Hair follicle dermal papilla cell (primary cell): ENCODE results near the gene PRTN3. TPM values are rescaled to one million over a fixed set of nuclear protein-coding genes. Genes with fewer than 3 reads are reported as not detected.
A peak's percentile ranks its signal among the peaks of the same experiment; 100 is the strongest.

ENCODE experiments used
- small RNA-seq: library from RNA; depleted of rRNA; stranded (forward); fragments of <200 nt; gene quantifications from one replicate; pipeline ENCODE3, GENCODE V24; 2012
- total RNA-seq: library from RNA; depleted of rRNA; stranded (reverse); fragments of >200 nt; gene quantifications from 2 replicates; pipeline ENCODE4 v1.2.3, GENCODE V29; 2012

PRTN3 gene
- total RNA-seq: not detected in 2 replicates

GRCh38 chr19:840519-841206 is at the start of gene PRTN3:
PRTN3 (plus strand) TSS chr19:840999; CDS start chr19:841009, 10 bp downstream.

DNA sequence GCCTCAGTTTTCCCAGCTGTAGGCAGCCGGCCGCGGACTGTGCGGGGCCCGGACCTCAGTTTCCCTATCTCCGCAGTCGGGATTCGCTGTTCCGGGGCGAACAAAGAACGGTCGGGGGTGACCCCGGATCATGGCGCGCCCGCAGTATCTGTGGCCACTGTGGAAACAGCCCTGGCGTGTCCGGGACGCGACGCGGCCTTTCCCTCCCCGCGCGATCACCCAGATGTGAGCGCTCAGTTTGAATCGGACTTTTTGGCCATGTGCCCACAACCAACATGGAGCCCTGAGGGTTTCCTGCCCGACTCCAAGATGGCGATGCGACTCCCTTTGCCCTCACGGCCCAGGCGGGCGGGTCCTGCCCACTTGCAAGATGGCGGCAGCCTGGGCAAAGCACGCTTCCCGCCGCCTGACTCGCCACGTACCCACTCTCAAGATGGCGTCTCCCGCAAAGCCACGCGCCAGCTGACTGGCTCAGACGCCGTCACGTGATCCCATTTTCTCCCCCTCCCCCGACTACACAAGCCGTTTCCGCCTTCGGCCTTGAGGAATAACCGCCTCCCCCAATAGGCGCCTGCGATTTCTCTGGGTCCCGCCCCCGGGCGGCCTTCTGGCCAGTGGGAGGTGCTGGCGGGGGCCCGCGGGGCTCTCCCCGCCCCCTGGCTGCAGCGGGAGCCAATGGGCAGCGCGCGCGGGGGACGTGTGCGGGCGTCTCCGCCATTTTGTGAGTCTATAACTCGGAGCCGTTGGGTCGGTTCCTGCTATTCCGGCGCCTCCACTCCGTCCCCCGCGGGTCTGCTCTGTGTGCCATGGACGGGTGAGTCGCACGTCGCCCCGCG is 43.9 kb upstream of the PRTN3 start, which contains the start of gene PTBP1:
TSS of gene PTBP1 (plus strand) at position 761 of the 836 bp plus-strand sequence. CDS start at position 807, 46 bp downstream.

GRCh38 chr19:821825-822503 is 18.8 kb upstream of the PRTN3 start, which contains the start of gene PLPPR3:
PLPPR3 (minus strand) TSS chr19:821955; CDS start chr19:821559, 396 bp downstream.

DNA sequence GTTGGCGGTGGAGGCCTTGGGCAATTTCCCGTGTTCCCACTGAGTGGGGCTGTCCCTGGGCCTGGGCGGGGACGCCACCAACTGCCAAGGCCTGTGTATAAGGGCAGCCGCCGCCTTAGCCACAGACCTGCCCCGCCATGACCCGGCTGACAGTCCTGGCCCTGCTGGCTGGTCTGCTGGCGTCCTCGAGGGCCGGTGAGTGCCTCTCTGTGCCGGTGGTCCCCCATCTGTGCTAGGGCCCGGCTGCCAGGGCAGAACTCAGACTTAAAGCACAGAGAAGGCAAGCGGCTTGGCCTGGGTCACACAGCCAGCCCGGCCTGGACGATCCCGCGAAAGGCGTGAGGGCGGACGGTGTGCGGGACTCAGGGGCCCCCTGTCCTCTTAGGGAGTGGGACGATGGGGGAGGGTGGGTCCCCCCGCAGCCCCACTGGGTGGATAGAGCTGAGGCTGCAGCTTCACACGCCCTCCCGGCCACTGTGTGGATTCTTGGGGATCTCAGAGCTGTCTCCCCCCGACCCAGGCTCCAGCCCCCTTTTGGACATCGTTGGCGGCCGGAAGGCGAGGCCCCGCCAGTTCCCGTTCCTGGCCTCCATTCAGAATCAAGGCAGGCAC is 13.0 kb upstream of the PRTN3 start, which contains the start of gene AZU1:
TSS of gene AZU1 (plus strand) at position 128 of the 612 bp plus-strand sequence. CDS start at position 138, 10 bp downstream.

GRCh38 chr19:852136-853013 is 11.6 kb downstream of the PRTN3 start, which contains the start of gene ELANE:
ELANE (plus strand) TSS chr19:852303; CDS start chr19:852329, 26 bp downstream.

GRCh38 chr19:858868-859843 is 18.4 kb downstream of the PRTN3 start, which contains the start of gene CFD:
CFD (plus strand) TSS chr19:859664; CDS start chr19:859690, 26 bp downstream.

DNA sequence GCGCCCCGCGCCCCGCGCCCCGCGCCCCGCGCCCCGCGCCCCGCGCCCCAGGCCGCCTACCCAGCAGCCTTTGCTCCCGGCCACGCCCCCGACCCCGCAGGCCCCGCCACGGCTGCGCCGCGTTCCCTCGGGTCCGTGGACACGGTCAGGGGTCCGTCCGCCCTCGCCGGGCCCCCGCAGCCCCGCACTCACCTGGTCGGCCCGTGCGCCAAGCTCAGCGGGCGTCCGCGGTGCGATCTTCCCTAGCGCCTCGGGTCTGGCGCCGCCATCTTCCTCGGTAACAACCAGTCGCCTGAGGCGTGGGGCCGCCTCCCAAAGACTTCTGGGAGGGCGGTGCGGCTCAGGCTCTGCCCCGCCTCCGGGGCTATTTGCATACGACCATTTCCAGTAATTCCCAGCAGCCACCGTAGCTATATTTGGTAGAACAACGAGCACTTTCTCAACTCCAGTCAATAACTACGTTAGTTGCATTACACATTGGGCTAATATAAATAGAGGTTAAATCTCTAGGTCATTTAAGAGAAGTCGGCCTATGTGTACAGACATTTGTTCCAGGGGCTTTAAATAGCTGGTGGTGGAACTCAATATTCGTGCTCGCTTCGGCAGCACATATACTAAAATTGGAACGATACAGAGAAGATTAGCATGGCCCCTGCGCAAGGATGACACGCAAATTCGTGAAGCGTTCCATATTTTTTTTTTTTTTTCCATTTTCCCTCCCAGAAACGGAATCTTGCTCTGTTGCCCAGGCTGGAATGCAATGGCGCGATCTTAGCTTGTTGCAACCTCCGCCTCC is 52.3 kb downstream of the PRTN3 start, which contains the start of the genes MED16 and RNU6-9:
TSS of gene MED16 (minus strand) at position 294 of the 796 bp plus-strand sequence. CDS start 2,056 bp downstream, outside the sequence.
TSS of gene RNU6-9 (plus strand) at position 591 of the 796 bp plus-strand sequence.

Small RNA genes within 50 kb of the gene (small RNA-seq; reads per million reads assigned to genes)
- not detected for gene MIR3187
- gene RNU6-9: 8.2 reads per million, percentile 88 among the genes with 10 or more reads in this experiment

Other genes with a start within 250 kb of the PRTN3 start
- 20.8 and 27.9 TPM in 2 replicates for gene POLRMT, start 207.5 kb upstream of the PRTN3 start, total RNA-seq
- gene FGF22, start 201.1 kb upstream of the PRTN3 start, total RNA-seq: 0.16 TPM in 1 of 2 replicates, not detected in the other
- 38.9 and 46.4 TPM in 2 replicates for gene RNF126, start 177.8 kb upstream of the PRTN3 start, total RNA-seq
- 34.2 and 42.5 TPM in 2 replicates for gene FSTL3, start 164.6 kb upstream of the PRTN3 start, total RNA-seq
- gene PRSS57, start 145.5 kb upstream of the PRTN3 start, total RNA-seq: not detected in 2 replicates
- gene PALM, start 132.1 kb upstream of the PRTN3 start, total RNA-seq: 0.73 and 0.97 TPM in 2 replicates
- gene MISP, start 89.9 kb upstream of the PRTN3 start, total RNA-seq: under 0.01 TPM in 1 of 2 replicates, not detected in the other
- gene PTBP1, start 43.5 kb upstream of the PRTN3 start, total RNA-seq: 99.9 and 128 TPM in 2 replicates
- gene PLPPR3, start 19.0 kb upstream of the PRTN3 start, total RNA-seq: 1.3 and 2.4 TPM in 2 replicates
- gene AZU1, start 13.2 kb upstream of the PRTN3 start, total RNA-seq: not detected in 2 replicates
- gene ELANE, start 11.3 kb downstream of the PRTN3 start, total RNA-seq: 0.49 and 0.73 TPM in 2 replicates
- gene CFD, start 18.7 kb downstream of the PRTN3 start, total RNA-seq: 33.5 and 41.1 TPM in 2 replicates
- gene MED16, start 52.2 kb downstream of the PRTN3 start, total RNA-seq: 42.4 and 52.1 TPM in 2 replicates
- not detected in 2 replicates for gene RNU6-9, start 52.5 kb downstream of the PRTN3 start, total RNA-seq
- gene R3HDM4, start 72.2 kb downstream of the PRTN3 start, total RNA-seq: 34.6 and 46.8 TPM in 2 replicates
- gene KISS1R, start 76.3 kb downstream of the PRTN3 start, total RNA-seq: not detected in 2 replicates
- 23.9 and 25.5 TPM in 2 replicates for gene ARID3A, start 85.0 kb downstream of the PRTN3 start, total RNA-seq
- gene WDR18, start 143.3 kb downstream of the PRTN3 start, total RNA-seq: 32.7 and 32.9 TPM in 2 replicates
- gene GRIN3B, start 159.4 kb downstream of the PRTN3 start, total RNA-seq: 0.85 and 1.5 TPM in 2 replicates
- gene TMEM259, start 180.1 kb downstream of the PRTN3 start, total RNA-seq: 92.7 and 94.6 TPM in 2 replicates
- not detected in 2 replicates for gene RNU6-2, start 180.5 kb downstream of the PRTN3 start, total RNA-seq
- gene CNN2, start 185.6 kb downstream of the PRTN3 start, total RNA-seq: 745 and 827 TPM in 2 replicates
- gene ABCA7, start 199.1 kb downstream of the PRTN3 start, total RNA-seq: 8.3 and 9.4 TPM in 2 replicates
- gene ARHGAP45, start 226.2 kb downstream of the PRTN3 start, total RNA-seq: 0.65 and 1.5 TPM in 2 replicates